HEK293 (cell line): Measurements from ENCODE around the gene KRT24.

Experiments used
- CTCF ChIA-PET: fragments of 350-600 bp; formaldehyde crosslinking; extraction: SDS; loops from one replicate; lab custom pipeline; 2021; ENCODE audit warnings: antibody characterized with exemption; lab: Yijun Ruan, JAX
- POLR2A ChIA-PET: fragments of 300-600 bp; formaldehyde crosslinking; extraction: SDS; loops from one replicate; lab custom pipeline; 2020; ENCODE audit warnings: antibody characterized with exemption, inconsistent platforms; lab: Yijun Ruan, JAX
- H3K27ac ChIP-seq: fragments of 200-500 bp; sonication (Bioruptor generic); 2 replicates; pipeline ENCODE4 v1.5.1; 2014; ENCODE audit warnings: low read depth, low read length, control low read depth, inconsistent platforms; ENCODE audit errors: extremely low read depth
- H3K36me3 ChIP-seq, 2 experiments: fragments of 200-500 bp in 1 of 2; sonication (Bioruptor generic) in 1 of 2; 1 replicate in 1 of 2; 2 replicates in 1 of 2; pipeline ENCODE4 v1.5.1; 2014 to 2017; ENCODE audit warnings: inconsistent platforms in 2 of 2, low read length in 2 of 2; ENCODE audit not compliant: control insufficient read depth in 2 of 2, insufficient read depth in 1 of 2
- H3K4me1 ChIP-seq: fragments of 200-500 bp; sonication (Bioruptor generic); 2 replicates; pipeline ENCODE4 v1.5.1; 2014; ENCODE audit warnings: mild to moderate bottlenecking, low read length, inconsistent platforms; ENCODE audit not compliant: control insufficient read depth, insufficient read depth
- H3K4me3 ChIP-seq: 2 replicates; pipeline ENCODE4 v1.5.1; 2011; ENCODE audit warnings: low read depth, mild to moderate bottlenecking, control low read depth, low read length, moderate library complexity
- H3K9me3 ChIP-seq: fragments of 200-500 bp; sonication (Bioruptor generic); 2 replicates; pipeline ENCODE4 v1.5.1; 2014; ENCODE audit warnings: low read depth, low read length, inconsistent platforms; ENCODE audit not compliant: control insufficient read depth, insufficient read depth
- BCL11A ChIP-seq: fragments of 450-650 bp; formaldehyde crosslinking; IDR thresholded peaks from 2 replicates; pipeline ENCODE4 v1.5.1; 2016; ENCODE audit warnings: low read depth, missing biosample characterization, missing genetic modification characterization
- INSM2 ChIP-seq: fragments of 450-650 bp; formaldehyde crosslinking; IDR thresholded peaks from 2 replicates; pipeline ENCODE4 v1.5.1; 2016; ENCODE audit warnings: missing biosample characterization, missing genetic modification characterization
- PRDM4 ChIP-seq: fragments of 450-650 bp; formaldehyde crosslinking; IDR thresholded peaks from 2 replicates; pipeline ENCODE4 v1.5.1; 2017; ENCODE audit warnings: missing biosample characterization, missing genetic modification characterization
- REPIN1 ChIP-seq: fragments of 450-650 bp; formaldehyde crosslinking; IDR thresholded peaks from 2 replicates; pipeline ENCODE4 v1.5.1; 2017; ENCODE audit warnings: missing biosample characterization, missing genetic modification characterization, low read depth
- TCF7L2 ChIP-seq: IDR thresholded peaks from 2 replicates; pipeline ENCODE4 v1.6.1; 2011; ENCODE audit warnings: low read depth, mild to moderate bottlenecking, inconsistent platforms, low read length, moderate library complexity, borderline replicate concordance
- ZFP41 ChIP-seq: fragments of 450-650 bp; formaldehyde crosslinking; IDR thresholded peaks from 2 replicates; pipeline ENCODE4 v1.5.1; 2016; ENCODE audit warnings: missing biosample characterization, missing genetic modification characterization, borderline replicate concordance
- ZFP69B ChIP-seq: fragments of 450-650 bp; formaldehyde crosslinking; IDR thresholded peaks from 2 replicates; pipeline ENCODE4 v1.5.1; 2016; ENCODE audit warnings: missing biosample characterization, missing genetic modification characterization
- ZNF10 ChIP-seq: fragments of 450-650 bp; formaldehyde crosslinking; IDR thresholded peaks from 2 replicates; pipeline ENCODE4 v1.5.1; 2017; ENCODE audit warnings: missing biosample characterization, missing genetic modification characterization
- ZNF16 ChIP-seq: fragments of 450-650 bp; formaldehyde crosslinking; IDR thresholded peaks from 2 replicates; pipeline ENCODE4 v1.5.1; 2016; ENCODE audit warnings: low read depth, missing biosample characterization, missing genetic modification characterization
- ZNF175 ChIP-seq: fragments of 450-650 bp; formaldehyde crosslinking; IDR thresholded peaks from 2 replicates; pipeline ENCODE4 v1.5.1; 2016; ENCODE audit warnings: missing biosample characterization, missing genetic modification characterization
- ZNF274 ChIP-seq, 2 experiments: fragments of 200-500 bp in 1 of 2; fragments of 450-650 bp in 1 of 2; sonication (Bioruptor generic) in 1 of 2; formaldehyde crosslinking in 1 of 2; IDR thresholded peaks; 2 replicates each; pipeline versions ENCODE4 v1.5.1 to v1.6.1; 2014 to 2016; ENCODE audit warnings: borderline replicate concordance in 1 of 2, inconsistent platforms in 1 of 2, low read length in 1 of 2, missing biosample characterization in 1 of 2, missing genetic modification characterization in 1 of 2
- ZNF280D ChIP-seq: fragments of 450-650 bp; formaldehyde crosslinking; IDR thresholded peaks from 2 replicates; pipeline ENCODE4 v1.5.1; 2016; ENCODE audit warnings: missing biosample characterization, missing genetic modification characterization
- ZNF324 ChIP-seq: fragments of 450-650 bp; formaldehyde crosslinking; IDR thresholded peaks from 2 replicates; pipeline ENCODE4 v1.5.1; 2016; ENCODE audit warnings: missing biosample characterization, missing genetic modification characterization
- ZNF404 ChIP-seq: fragments of 450-650 bp; formaldehyde crosslinking; IDR thresholded peaks from 2 replicates; pipeline ENCODE4 v1.5.1; 2017; ENCODE audit warnings: missing biosample characterization, missing genetic modification characterization
- ZNF433 ChIP-seq: fragments of 450-650 bp; formaldehyde crosslinking; IDR thresholded peaks from 2 replicates; pipeline ENCODE4 v1.5.1; 2016; ENCODE audit warnings: missing biosample characterization, missing genetic modification characterization, low read depth
- ZNF521 ChIP-seq: fragments of 450-650 bp; formaldehyde crosslinking; IDR thresholded peaks from 2 replicates; pipeline ENCODE4 v1.5.1; 2017; ENCODE audit warnings: missing biosample characterization, mild to moderate bottlenecking, missing genetic modification characterization
- ZNF549 ChIP-seq: fragments of 450-650 bp; IDR thresholded peaks from 2 replicates; pipeline ENCODE4 v1.5.1; 2018; ENCODE audit warnings: missing biosample characterization, missing genetic modification characterization, mild to moderate bottlenecking, inconsistent platforms, moderate library complexity
- ZNF561 ChIP-seq: fragments of 450-650 bp; IDR thresholded peaks from 2 replicates; pipeline ENCODE4 v1.5.1; 2018; ENCODE audit warnings: missing biosample characterization, missing genetic modification characterization, borderline replicate concordance
- ZNF571 ChIP-seq: fragments of 450-650 bp; formaldehyde crosslinking; IDR thresholded peaks from 2 replicates; pipeline ENCODE4 v1.5.0; 2017; ENCODE audit warnings: missing biosample characterization, missing genetic modification characterization
- ZNF707 ChIP-seq: fragments of 450-650 bp; formaldehyde crosslinking; IDR thresholded peaks from 2 replicates; pipeline ENCODE4 v1.5.1; 2016; ENCODE audit warnings: missing biosample characterization, missing genetic modification characterization
- ZSCAN18 ChIP-seq: fragments of 450-650 bp; formaldehyde crosslinking; IDR thresholded peaks from 2 replicates; pipeline ENCODE4 v1.5.1; 2016; ENCODE audit warnings: missing biosample characterization, missing genetic modification characterization
- TF ChIP-seq, protein P1 (sequence below): fragments of 450-650 bp; formaldehyde crosslinking; IDR thresholded peaks from 2 replicates; pipeline ENCODE4 v1.5.1; 2016; ENCODE audit warnings: missing biosample characterization, missing genetic modification characterization
- TF ChIP-seq, protein P2 (sequence below): fragments of 450-650 bp; formaldehyde crosslinking; IDR thresholded peaks from 2 replicates; pipeline ENCODE4 v1.5.1; 2016; ENCODE audit warnings: missing biosample characterization, missing genetic modification characterization

KRT24 gene

DNA sequence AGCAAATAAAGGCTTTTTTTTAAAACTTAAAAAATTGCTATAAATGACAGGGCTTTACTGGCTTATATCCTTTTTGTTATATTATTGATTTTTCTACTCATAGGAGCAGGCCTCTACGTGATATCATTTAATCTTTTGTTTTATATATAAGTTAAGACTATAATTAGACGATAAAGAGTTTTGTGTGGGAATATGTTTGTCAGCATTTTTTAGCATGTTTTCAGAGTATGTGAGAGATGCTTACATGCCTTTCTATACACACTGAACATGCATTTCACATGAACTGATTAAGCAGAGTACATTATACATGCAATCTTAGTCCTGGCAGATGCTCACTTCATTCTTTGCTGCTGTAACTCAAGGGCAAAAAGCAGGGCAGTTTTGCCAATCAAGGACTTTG, 30.9 kb downstream of the KRT24 start:
- Histone ChIP-seq H3K27ac (no peak overlapping the region), H3K36me3 (no peaks in the 10 kb centered on the region), H3K4me1 (no peaks in the 10 kb centered on the region), H3K4me3 (no peak overlapping the region), H3K9me3 (no peaks in the 10 kb centered on the region)
- ChIA-PET POLR2A (interaction anchor here (0.7 kb wide), 1 partner anchor 26 kb away, joined by 3 read pairs; no protein-coding TSS in a partner anchor), CTCF (interaction anchor here (1.5 kb wide), 1 partner anchor 12 kb away, joined by 5 read pairs; no protein-coding TSS in a partner anchor)
- TF ChIP-seq ZNF521 (tag by site-specific recombination): no peak
- TF ChIP-seq ZNF404 (tag by site-specific recombination): no peak
- no peak for TF ChIP-seq ZNF175 (tag by site-specific recombination)
- no peak for TF ChIP-seq ZNF280D (tag by site-specific recombination)
- no peak for TF ChIP-seq ZFP69B (tag by site-specific recombination)
- TF ChIP-seq ZNF571 (tag by site-specific recombination): no peak
- TF ChIP-seq REPIN1: no peak
- TF ChIP-seq, protein P1, sequence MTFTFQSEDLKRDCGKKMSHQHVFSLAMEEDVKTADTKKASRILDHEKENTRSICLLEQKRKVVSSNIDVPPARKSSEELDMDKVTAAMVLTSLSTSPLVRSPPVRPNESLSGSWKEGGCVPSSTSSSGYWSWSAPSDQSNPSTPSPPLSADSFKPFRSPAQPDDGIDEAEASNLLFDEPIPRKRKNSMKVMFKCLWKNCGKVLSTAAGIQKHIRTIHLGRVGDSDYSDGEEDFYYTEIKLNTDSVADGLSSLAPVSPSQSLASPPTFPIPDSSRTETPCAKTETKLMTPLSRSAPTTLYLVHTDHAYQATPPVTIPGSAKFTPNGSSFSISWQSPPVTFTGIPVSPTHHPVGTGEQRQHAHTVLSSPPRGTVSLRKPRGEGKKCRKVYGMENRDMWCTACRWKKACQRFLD (tag by site-specific recombination): no peak
- TF ChIP-seq ZNF324: no peak
- no peak for TF ChIP-seq ZNF433 (tag by site-specific recombination)
- TF ChIP-seq INSM2 (tag by site-specific recombination): no peak
- no peak for TF ChIP-seq ZNF561 (tag by site-specific recombination)
- TF ChIP-seq PRDM4 (tag by site-specific recombination): no peak
- TF ChIP-seq, protein P2, sequence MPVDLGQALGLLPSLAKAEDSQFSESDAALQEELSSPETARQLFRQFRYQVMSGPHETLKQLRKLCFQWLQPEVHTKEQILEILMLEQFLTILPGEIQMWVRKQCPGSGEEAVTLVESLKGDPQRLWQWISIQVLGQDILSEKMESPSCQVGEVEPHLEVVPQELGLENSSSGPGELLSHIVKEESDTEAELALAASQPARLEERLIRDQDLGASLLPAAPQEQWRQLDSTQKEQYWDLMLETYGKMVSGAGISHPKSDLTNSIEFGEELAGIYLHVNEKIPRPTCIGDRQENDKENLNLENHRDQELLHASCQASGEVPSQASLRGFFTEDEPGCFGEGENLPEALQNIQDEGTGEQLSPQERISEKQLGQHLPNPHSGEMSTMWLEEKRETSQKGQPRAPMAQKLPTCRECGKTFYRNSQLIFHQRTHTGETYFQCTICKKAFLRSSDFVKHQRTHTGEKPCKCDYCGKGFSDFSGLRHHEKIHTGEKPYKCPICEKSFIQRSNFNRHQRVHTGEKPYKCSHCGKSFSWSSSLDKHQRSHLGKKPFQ (tag by site-specific recombination): no peak
- TF ChIP-seq BCL11A: no peak
- TF ChIP-seq ZNF707 (tag by site-specific recombination): no peak

- no peaks in the 10 kb centered on the region for H3K9me3 ChIP-seq
- CTCF ChIA-PET: no interaction called here
- H3K27ac ChIP-seq: no peak overlapping the region
- POLR2A ChIA-PET: no interaction called here
- no peaks in the 10 kb centered on the region for H3K4me1 ChIP-seq
- no peak overlapping the region for H3K4me3 ChIP-seq
- no peaks in the 10 kb centered on the region for H3K36me3 ChIP-seq
- TF ChIP-seq ZNF10 (tag by site-specific recombination) (no peak), TCF7L2 (no peak), ZFP41 (tag by site-specific recombination) (no peak), ZNF274 (IDR thresholded peaks at IDR 0.05; ENCODE audit: low read length) (no peak), ZNF274 (tag by site-specific recombination; IDR thresholded peaks at IDR 0.05; ENCODE audit: borderline replicate concordance) (no peak), ZNF549 (tag by site-specific recombination) (no peak), ZSCAN18 (tag by site-specific recombination) (no peak), ZNF16 (tag by site-specific recombination) (no peak)
- TF ChIP-seq, protein P1 (tag by site-specific recombination): no peak
Observed at GRCh38 chr17:40671282-40671681, 32.3 kb downstream of the KRT24 start.
